ENCODE results near the gene ERAS.

Gene ERAS, protein sequence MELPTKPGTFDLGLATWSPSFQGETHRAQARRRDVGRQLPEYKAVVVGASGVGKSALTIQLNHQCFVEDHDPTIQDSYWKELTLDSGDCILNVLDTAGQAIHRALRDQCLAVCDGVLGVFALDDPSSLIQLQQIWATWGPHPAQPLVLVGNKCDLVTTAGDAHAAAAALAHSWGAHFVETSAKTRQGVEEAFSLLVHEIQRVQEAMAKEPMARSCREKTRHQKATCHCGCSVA

DNA sequence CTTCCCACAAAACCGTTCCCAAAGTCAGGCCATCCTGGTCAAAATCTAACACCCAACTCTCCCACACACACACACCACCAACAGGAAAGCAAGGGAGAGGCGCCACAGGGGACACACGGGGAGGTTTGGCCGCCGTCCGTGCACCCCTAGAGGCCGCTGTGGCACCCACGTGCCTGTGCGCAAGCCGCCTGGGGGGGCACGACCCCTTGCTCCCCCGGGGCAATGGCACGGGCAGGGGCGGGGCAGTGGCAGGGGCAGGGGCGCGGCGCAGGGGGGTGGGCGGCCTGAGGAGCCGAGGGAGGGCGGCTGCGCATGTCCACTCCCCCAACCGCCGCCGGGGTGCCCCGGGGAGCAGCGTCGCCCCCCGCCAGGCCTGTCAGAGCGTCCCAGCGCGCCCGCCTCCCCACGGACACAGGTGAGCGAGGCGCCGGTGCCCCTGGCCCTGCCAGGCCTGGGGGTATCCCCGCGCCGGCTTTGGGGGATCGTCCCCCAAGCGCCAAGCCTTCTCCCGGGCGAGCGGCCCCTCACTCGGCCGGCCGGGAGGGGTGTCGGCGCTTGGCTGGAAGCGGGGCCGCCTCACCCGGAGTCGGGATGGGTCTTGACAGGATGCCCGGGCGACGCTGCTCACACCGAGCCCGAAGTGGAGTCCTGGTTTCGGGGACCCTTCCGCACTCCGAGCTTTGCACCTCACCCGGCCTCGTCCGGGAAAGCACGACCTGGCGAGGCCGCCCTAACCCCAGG lies at the start of gene ERAS:
Gene ERAS, plus strand, starts transcription at position 379 of the 741 bp plus-strand sequence. CDS start 2,611 bp downstream, outside the sequence.
- TF ChIP-seq, protein P1, sequence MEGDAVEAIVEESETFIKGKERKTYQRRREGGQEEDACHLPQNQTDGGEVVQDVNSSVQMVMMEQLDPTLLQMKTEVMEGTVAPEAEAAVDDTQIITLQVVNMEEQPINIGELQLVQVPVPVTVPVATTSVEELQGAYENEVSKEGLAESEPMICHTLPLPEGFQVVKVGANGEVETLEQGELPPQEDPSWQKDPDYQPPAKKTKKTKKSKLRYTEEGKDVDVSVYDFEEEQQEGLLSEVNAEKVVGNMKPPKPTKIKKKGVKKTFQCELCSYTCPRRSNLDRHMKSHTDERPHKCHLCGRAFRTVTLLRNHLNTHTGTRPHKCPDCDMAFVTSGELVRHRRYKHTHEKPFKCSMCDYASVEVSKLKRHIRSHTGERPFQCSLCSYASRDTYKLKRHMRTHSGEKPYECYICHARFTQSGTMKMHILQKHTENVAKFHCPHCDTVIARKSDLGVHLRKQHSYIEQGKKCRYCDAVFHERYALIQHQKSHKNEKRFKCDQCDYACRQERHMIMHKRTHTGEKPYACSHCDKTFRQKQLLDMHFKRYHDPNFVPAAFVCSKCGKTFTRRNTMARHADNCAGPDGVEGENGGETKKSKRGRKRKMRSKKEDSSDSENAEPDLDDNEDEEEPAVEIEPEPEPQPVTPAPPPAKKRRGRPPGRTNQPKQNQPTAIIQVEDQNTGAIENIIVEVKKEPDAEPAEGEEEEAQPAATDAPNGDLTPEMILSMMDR (IDR thresholded peaks at IDR 0.05; ENCODE audit: low read depth, low read length): no peak
- Histone ChIP-seq H3K9me3 (ENCODE audit: severe bottlenecking) (no peaks in the 10 kb centered on the region), H3K27me3 (ENCODE audit: insufficient read depth, low read depth, severe bottlenecking) (peaks cover 21% of the 10 kb centered on the region), H3K27ac (no peak within 1 kb of the TSS), H3K4me3 (ENCODE audit: low read depth, low read length) (no peak within 1 kb of the TSS), H3K36me3 (no peaks in the 10 kb centered on the region; the same call in 1 of the 2 replicates)
- DNase-seq: no peak

DNA sequence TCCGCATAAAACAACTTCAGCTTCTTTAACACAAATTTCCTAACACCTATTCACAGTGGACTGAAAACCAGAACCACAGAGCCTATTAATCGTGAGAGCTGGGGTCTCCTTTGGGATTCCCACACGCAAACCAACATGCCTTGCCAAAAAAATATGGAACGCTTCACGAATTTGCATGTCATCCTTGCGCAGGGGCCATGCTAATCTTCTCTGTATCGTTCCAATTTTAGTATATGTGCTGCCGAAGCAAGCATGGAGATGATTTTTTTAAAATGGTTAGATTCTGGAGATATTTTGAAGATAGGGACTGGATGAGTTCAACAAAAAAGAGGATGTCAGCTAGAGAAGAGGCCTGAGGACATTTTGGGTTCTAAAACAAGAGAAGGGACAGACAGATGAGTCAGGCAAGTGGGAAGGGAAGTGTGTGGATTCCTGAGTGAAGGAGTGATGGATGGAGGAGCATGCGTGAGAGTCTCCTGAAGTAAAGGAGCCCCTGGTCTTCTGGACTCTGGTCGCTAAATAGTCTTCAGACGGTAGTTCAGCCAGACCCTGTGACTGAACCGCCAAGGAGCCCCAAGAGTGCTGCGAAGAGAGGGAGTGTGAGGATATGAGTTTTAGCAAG lies 49.4 kb upstream of the ERAS start:
- H3K9me3 ChIP-seq (ENCODE audit: severe bottlenecking): no peaks in the 10 kb centered on the region
- H3K36me3 ChIP-seq: no peaks in the 10 kb centered on the region
- H3K27me3 ChIP-seq (ENCODE audit: insufficient read depth, low read depth, severe bottlenecking): peaks cover 5% of the 10 kb centered on the region
- H3K27ac ChIP-seq: no peak overlapping the region
- DNase-seq: no peak
- no peak overlapping the region for H3K4me3 ChIP-seq (ENCODE audit: low read depth, low read length)
- TF ChIP-seq, protein P1 (IDR thresholded peaks at IDR 0.05; ENCODE audit: low read depth, low read length): no peak

DNA sequence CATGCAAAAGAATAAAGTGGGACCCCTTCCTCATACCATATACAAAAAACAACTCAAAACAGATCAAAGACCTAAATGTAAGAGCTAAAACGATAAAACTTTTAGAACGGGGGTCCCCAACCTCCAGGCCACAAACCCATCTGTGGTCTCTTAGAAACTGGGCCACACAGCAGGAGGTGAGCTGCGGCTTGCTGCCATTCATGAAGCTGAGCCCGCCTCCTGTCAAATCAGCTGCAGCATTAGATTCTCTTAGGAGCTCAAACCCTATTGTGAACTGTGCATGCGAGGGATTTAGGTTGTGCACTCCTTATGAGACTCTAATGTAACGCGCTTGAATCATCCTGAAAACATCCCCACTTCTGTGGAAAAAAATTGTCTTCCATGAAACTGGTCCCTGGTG lies 46.9 kb upstream of the ERAS start:
- no peaks in the 10 kb centered on the region for H3K9me3 ChIP-seq (ENCODE audit: severe bottlenecking)
- no peaks in the 10 kb centered on the region for H3K36me3 ChIP-seq
- peaks cover 3% of the 10 kb centered on the region for H3K27me3 ChIP-seq (ENCODE audit: insufficient read depth, low read depth, severe bottlenecking)
- DNase-seq: peak; percentile 16
- H3K4me3 ChIP-seq (ENCODE audit: low read depth, low read length): no peak overlapping the region; the same call in 1 of the 2 replicates
- no peak overlapping the region for H3K27ac ChIP-seq
- TF ChIP-seq, protein P1 (IDR thresholded peaks at IDR 0.05; ENCODE audit: low read depth, low read length): no peak

DNA sequence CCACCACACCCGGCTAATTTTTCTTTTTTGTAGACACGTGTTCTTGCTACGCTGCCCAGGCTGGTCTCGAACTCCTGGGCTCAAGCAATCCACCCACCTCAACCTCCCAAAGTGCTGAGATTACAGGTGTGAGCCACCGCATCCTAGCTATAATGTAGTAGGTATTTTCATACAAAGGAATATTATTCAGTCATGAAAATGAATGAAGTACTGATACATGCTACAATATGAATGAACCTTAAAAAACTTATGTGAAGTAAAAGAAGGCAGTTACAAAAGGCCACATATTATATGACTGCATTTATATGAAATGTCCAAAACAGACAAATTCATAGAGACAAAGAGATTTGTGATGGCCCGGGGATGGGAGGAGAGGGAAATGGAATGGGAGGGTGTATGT lies 44.6 kb upstream of the ERAS start:
- TF ChIP-seq, protein P1 (IDR thresholded peaks at IDR 0.05; ENCODE audit: low read depth, low read length): no peak
- no peaks in the 10 kb centered on the region for H3K36me3 ChIP-seq
- H3K9me3 ChIP-seq (ENCODE audit: severe bottlenecking): no peaks in the 10 kb centered on the region
- no peak overlapping the region for H3K4me3 ChIP-seq (ENCODE audit: low read depth, low read length)
- H3K27ac ChIP-seq: no peak overlapping the region
- peaks cover 5% of the 10 kb centered on the region for H3K27me3 ChIP-seq (ENCODE audit: insufficient read depth, low read depth, severe bottlenecking)
- no peak for DNase-seq

DNA sequence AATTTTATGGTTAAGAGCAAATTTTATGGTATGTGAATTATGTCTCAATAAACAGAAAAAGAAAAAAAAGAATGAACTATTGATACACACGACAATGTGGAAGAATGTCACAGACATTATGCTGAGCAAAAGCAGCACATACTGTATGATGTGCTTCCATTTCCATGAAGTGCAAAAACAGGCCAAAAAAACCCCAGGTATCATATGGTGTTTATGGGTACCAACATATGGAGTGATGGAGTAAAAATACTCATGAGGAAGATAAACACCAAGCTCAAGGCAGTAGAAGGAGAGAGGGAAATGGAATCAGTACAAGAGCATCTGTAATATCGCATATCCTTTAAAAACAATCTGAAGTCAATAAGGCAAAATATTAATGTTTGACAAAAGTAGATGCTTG lies 44.1 kb upstream of the ERAS start:
- no peak overlapping the region for H3K4me3 ChIP-seq (ENCODE audit: low read depth, low read length)
- no peak overlapping the region for H3K27ac ChIP-seq
- H3K36me3 ChIP-seq: no peaks in the 10 kb centered on the region
- H3K27me3 ChIP-seq (ENCODE audit: insufficient read depth, low read depth, severe bottlenecking): peaks cover 5% of the 10 kb centered on the region
- TF ChIP-seq, protein P1 (IDR thresholded peaks at IDR 0.05; ENCODE audit: low read depth, low read length): no peak
- no peak for DNase-seq
- no peaks in the 10 kb centered on the region for H3K9me3 ChIP-seq (ENCODE audit: severe bottlenecking)

All from WERI-Rb-1 (cell line).